Uterus (tissue), 2 donors: ENCODE measurements around the gene CTIF.

Experiments
- POLR2A ChIP-seq, 2 donors: fragments of 450-650 bp; IDR thresholded peaks; one replicate each; pipeline ENCODE4 v1.6.1; 2016; ENCODE audit warnings: antibody characterized with exemption in 2 of 2, mild to moderate bottlenecking in 1 of 2, moderate library complexity in 1 of 2
- TF ChIP-seq, protein P1 (sequence below), 4 experiments: fragments of 200-600 bp in 2 of 4; fragments of 450-650 bp in 2 of 4; sonication (generic) in 2 of 4; IDR thresholded peaks; one replicate each; pipeline ENCODE4 v1.5.1; 2016 to 2019; ENCODE audit warnings: antibody characterized with exemption in 4 of 4, mild to moderate bottlenecking in 2 of 4, moderate library complexity in 1 of 4

DNA sequence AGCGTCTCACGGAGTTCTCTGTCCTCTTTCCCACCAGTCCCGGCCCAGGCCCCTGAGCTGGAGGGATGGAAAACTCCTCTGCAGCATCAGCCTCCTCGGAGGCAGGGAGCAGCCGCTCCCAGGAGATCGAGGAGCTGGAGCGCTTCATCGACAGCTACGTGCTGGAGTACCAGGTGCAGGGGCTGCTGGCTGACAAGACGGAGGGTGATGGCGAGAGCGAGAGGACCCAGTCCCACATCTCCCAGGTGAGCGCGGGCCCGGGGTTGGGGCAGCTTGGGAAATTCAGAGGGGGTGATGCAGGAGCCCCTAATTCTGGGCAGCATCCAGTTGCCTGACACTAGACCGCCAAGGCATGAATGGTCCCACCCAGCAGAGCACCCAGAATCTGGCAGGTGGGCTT, 80.7 kb downstream of the CTIF start:
- TF ChIP-seq, protein P1, sequence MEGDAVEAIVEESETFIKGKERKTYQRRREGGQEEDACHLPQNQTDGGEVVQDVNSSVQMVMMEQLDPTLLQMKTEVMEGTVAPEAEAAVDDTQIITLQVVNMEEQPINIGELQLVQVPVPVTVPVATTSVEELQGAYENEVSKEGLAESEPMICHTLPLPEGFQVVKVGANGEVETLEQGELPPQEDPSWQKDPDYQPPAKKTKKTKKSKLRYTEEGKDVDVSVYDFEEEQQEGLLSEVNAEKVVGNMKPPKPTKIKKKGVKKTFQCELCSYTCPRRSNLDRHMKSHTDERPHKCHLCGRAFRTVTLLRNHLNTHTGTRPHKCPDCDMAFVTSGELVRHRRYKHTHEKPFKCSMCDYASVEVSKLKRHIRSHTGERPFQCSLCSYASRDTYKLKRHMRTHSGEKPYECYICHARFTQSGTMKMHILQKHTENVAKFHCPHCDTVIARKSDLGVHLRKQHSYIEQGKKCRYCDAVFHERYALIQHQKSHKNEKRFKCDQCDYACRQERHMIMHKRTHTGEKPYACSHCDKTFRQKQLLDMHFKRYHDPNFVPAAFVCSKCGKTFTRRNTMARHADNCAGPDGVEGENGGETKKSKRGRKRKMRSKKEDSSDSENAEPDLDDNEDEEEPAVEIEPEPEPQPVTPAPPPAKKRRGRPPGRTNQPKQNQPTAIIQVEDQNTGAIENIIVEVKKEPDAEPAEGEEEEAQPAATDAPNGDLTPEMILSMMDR (IDR thresholded peaks at IDR 0.05): no peak
- TF ChIP-seq POLR2A (IDR thresholded peaks at IDR 0.05): no peak
